HCT116 (cell line): ENCODE results near the gene ATP6V1G2. TPM values are rescaled to one million over a fixed set of nuclear protein-coding genes. Genes with fewer than 3 reads are reported as not detected.

Experiments used
- CTCF ChIP-seq, 3 experiments: fragments of 200-600 bp in 1 of 3; sonication (generic) in 1 of 3; IDR thresholded peaks in 2 of 3; conservative IDR thresholded peaks in 1 of 3; 2 replicates each; pipeline ENCODE4 v1.5.1; 2012 to 2017; ENCODE audit warnings: low read depth in 2 of 3, low read length in 2 of 3, antibody characterized with exemption in 1 of 3, borderline replicate concordance in 1 of 3, control low read depth in 1 of 3, mild to moderate bottlenecking in 1 of 3, mixed read lengths in 1 of 3, mixed run types in 1 of 3, moderate library complexity in 1 of 3; ENCODE audit not compliant: insufficient read depth in 1 of 3
- ELF1 ChIP-seq: IDR thresholded peaks from 2 replicates; pipeline ENCODE4 v1.6.1; 2012; ENCODE audit warnings: low read depth, borderline replicate concordance
- EZH2 ChIP-seq: fragments of 200-600 bp; sonication (generic); IDR thresholded peaks from 2 replicates; pipeline ENCODE4 v1.6.1; 2017; ENCODE audit warnings: antibody characterized with exemption, mixed run types
- EZH2phosphoT487 ChIP-seq: fragments of 200-600 bp; IDR thresholded peaks from 2 replicates; pipeline ENCODE4 v1.6.1; 2018; ENCODE audit warnings: antibody characterized with exemption, borderline replicate concordance
- FOSL1 ChIP-seq: IDR thresholded peaks from 2 replicates; pipeline ENCODE4 v1.6.1; 2012; ENCODE audit warnings: low read depth
- POLR2A ChIP-seq: IDR thresholded peaks from 2 replicates; pipeline ENCODE4 v1.7.0; 2011; ENCODE audit warnings: borderline replicate concordance; ENCODE audit not compliant: insufficient read depth, insufficient read length; ENCODE audit errors: extremely low read depth
- POLR2AphosphoS5 ChIP-seq: IDR thresholded peaks from 2 replicates; pipeline ENCODE4 v1.6.1; 2011; ENCODE audit warnings: mild to moderate bottlenecking, low read depth, low read length, moderate library complexity
- SP1 ChIP-seq: IDR thresholded peaks from 2 replicates; pipeline ENCODE4 v1.6.1; 2012; ENCODE audit warnings: low read depth
- TCF7L2 ChIP-seq: IDR thresholded peaks from 2 replicates; pipeline ENCODE4 v1.7.0; 2011; ENCODE audit warnings: borderline replicate concordance, inconsistent platforms; ENCODE audit not compliant: insufficient read depth, insufficient read length; ENCODE audit errors: extremely low read depth
- YY1 ChIP-seq: IDR thresholded peaks from 2 replicates; pipeline ENCODE4 v1.6.1; 2011; ENCODE audit warnings: low read length, low read depth, moderate library complexity, mild to moderate bottlenecking; ENCODE audit not compliant: insufficient replicate concordance; ENCODE audit errors: extremely low read depth
- ZBTB33 ChIP-seq: IDR thresholded peaks from 2 replicates; pipeline ENCODE4 v1.6.1; 2011; ENCODE audit warnings: mild to moderate bottlenecking, low read length, moderate library complexity; ENCODE audit not compliant: insufficient replicate concordance; ENCODE audit errors: extremely low read depth
- ZFX ChIP-seq: fragments of 450-650 bp; IDR thresholded peaks from 2 replicates; pipeline ENCODE4 v1.6.1; 2017
- total RNA-seq: library from RNA; stranded (reverse); gene quantifications from one replicate; pipeline ENCODE4 v1.2.1, GENCODE V29; 2021; ENCODE audit not compliant: unreplicated experiment

Gene ATP6V1G2
- total RNA-seq, 1 experiment from 2014 or later: 1.8 TPM

- no peak for TF ChIP-seq ZBTB33
- peak; percentile 37 for TF ChIP-seq POLR2A
- peak; percentile 70 for TF ChIP-seq YY1
- TF ChIP-seq POLR2AphosphoS5: peak; percentile 84
- TF ChIP-seq ELF1: no peak
- TF ChIP-seq EZH2: no peak
- no peak for TF ChIP-seq SP1
- TF ChIP-seq CTCF (IDR thresholded peaks at IDR 0.05 in 2 of 3, conservative IDR thresholded peaks at IDR 0.05 in 1 of 3; ENCODE audit: borderline replicate concordance in 1 of 3, insufficient read depth in 1 of 3, low read depth in 2 of 3, low read length in 2 of 3): no peak
- TF ChIP-seq EZH2phosphoT487: no peak
- no peak for TF ChIP-seq TCF7L2
- no peak for TF ChIP-seq FOSL1
- TF ChIP-seq ZFX: peak; percentile 69
Observed at GRCh38 chr6:31546958-31547726, 734 bp upstream of the ATP6V1G2 start, which contains the start of gene NFKBIL1 (continued).
